OCI-LY7 (cell line): Measurements from ENCODE around the gene GNAO1.

Experiments used
- CTCF ChIP-seq: fragments of 200-600 bp; sonication (generic); conservative IDR thresholded peaks from 2 replicates; pipeline ENCODE4 v1.5.1; 2014; ENCODE audit warnings: mild to moderate bottlenecking, antibody characterized with exemption, low read length, moderate library complexity, mixed read lengths
- EZH2phosphoT487 ChIP-seq: fragments of 200-600 bp; sonication (generic); IDR thresholded peaks from 2 replicates; pipeline ENCODE4 v1.6.1; 2018; ENCODE audit warnings: low read depth, borderline replicate concordance, mild to moderate bottlenecking, mixed run types, antibody characterized with exemption, low read length, moderate library complexity, mixed read lengths

- TF ChIP-seq CTCF (no peak), EZH2phosphoT487 (no peak)
Measured at GRCh38 chr16:56266641-56267607, 75.6 kb downstream of the GNAO1 start.
